Mesenchymal stem cell (in vitro differentiated cells and primary cell): ENCODE results near the gene TRIM69.
A peak's percentile ranks its signal among the peaks of the same experiment; 100 is the strongest.

Experiments used
- DNase-seq: peaks from one replicate; pipeline ENCODE4 v3.0.0-alpha.2; 2013
- H2AFZ ChIP-seq: one replicate; pipeline ENCODE4 v1.6.1; 2013; ENCODE audit warnings: low read depth, mild to moderate bottlenecking, control low read depth, inconsistent platforms, low read length, moderate library complexity
- H2AK5ac ChIP-seq: 2 replicates; pipeline ENCODE4 v1.6.1; 2013; ENCODE audit warnings: low read length, moderate library complexity, mild to moderate bottlenecking, inconsistent platforms; ENCODE audit not compliant: severe bottlenecking
- H2BK120ac ChIP-seq: one replicate; pipeline ENCODE4 v1.6.1; 2013; ENCODE audit warnings: low read depth, mild to moderate bottlenecking, inconsistent platforms, low read length, moderate library complexity
- H2BK12ac ChIP-seq, 2 experiments: one replicate each; pipeline ENCODE4 v1.6.1; 2013; ENCODE audit warnings: inconsistent platforms in 2 of 2, low read length in 2 of 2, mild to moderate bottlenecking in 2 of 2, moderate library complexity in 2 of 2, control low read depth in 1 of 2
- H2BK15ac ChIP-seq: one replicate; pipeline ENCODE4 v1.6.1; 2013; ENCODE audit warnings: mild to moderate bottlenecking, low read depth, inconsistent platforms; ENCODE audit not compliant: poor library complexity, severe bottlenecking
- H2BK5ac ChIP-seq: 2 replicates; pipeline ENCODE4 v1.6.1; 2013; ENCODE audit warnings: low read depth, mild to moderate bottlenecking, low read length, control low read depth, inconsistent platforms; ENCODE audit not compliant: poor library complexity, severe bottlenecking
- H3K14ac ChIP-seq, 2 experiments: one replicate each; pipeline ENCODE4 v1.6.1; 2013; ENCODE audit warnings: inconsistent platforms in 2 of 2, low read length in 2 of 2, control low read depth in 1 of 2, mild to moderate bottlenecking in 1 of 2, moderate library complexity in 1 of 2
- H3K18ac ChIP-seq, 2 experiments: one replicate each; pipeline ENCODE4 v1.6.1; 2013; ENCODE audit warnings: inconsistent platforms in 2 of 2, low read length in 2 of 2, control low read depth in 1 of 2, low read depth in 1 of 2, mild to moderate bottlenecking in 1 of 2
- H3K23ac ChIP-seq, 2 experiments: one replicate each; pipeline ENCODE4 v1.6.1; 2013; ENCODE audit warnings: inconsistent platforms in 2 of 2, low read length in 2 of 2, mild to moderate bottlenecking in 2 of 2, moderate library complexity in 2 of 2, control low read depth in 1 of 2
- H3K27ac ChIP-seq: 2 replicates; pipeline ENCODE4 v1.5.1; 2013; ENCODE audit warnings: mild to moderate bottlenecking, moderate library complexity, low read length, control low read depth, inconsistent platforms; ENCODE audit not compliant: poor library complexity, severe bottlenecking
- H3K27me3 ChIP-seq, 2 experiments: 2 replicates each; pipeline versions ENCODE4 v1.6.1 to v1.7.0; 2013; ENCODE audit warnings: low read length in 2 of 2, mild to moderate bottlenecking in 2 of 2, moderate library complexity in 2 of 2, control low read depth in 1 of 2, inconsistent platforms in 1 of 2; ENCODE audit not compliant: control insufficient read depth in 1 of 2, insufficient read depth in 1 of 2
- H3K36me3 ChIP-seq, 2 experiments: 2 replicates each; pipeline versions ENCODE4 v1.6.1 to v1.7.0; 2013; ENCODE audit warnings: low read length in 2 of 2, control low read depth in 1 of 2, inconsistent platforms in 1 of 2, low read depth in 1 of 2, mild to moderate bottlenecking in 1 of 2; ENCODE audit not compliant: insufficient read depth in 2 of 2, control insufficient read depth in 1 of 2
- H3K4ac ChIP-seq, 2 experiments: one replicate each; pipeline ENCODE4 v1.6.1; 2013; ENCODE audit warnings: inconsistent platforms in 2 of 2, low read length in 2 of 2, mild to moderate bottlenecking in 2 of 2, moderate library complexity in 2 of 2, control low read depth in 1 of 2, low read depth in 1 of 2
- H3K4me1 ChIP-seq: 2 replicates; pipeline ENCODE4 v1.6.1; 2013; ENCODE audit warnings: low read depth, low read length, control low read depth; ENCODE audit not compliant: control insufficient read depth, insufficient read depth
- H3K4me2 ChIP-seq: 2 replicates; pipeline ENCODE4 v1.6.1; 2013; ENCODE audit warnings: low read length, mild to moderate bottlenecking, inconsistent platforms; ENCODE audit not compliant: poor library complexity, severe bottlenecking
- H3K4me3 ChIP-seq, 2 experiments: 2 replicates each; pipeline versions ENCODE4 v1.5.1 to v1.7.0; 2013; ENCODE audit warnings: low read length in 2 of 2, mild to moderate bottlenecking in 2 of 2, control low read depth in 1 of 2, low read depth in 1 of 2; ENCODE audit not compliant: insufficient read depth in 1 of 2
- H3K79me1 ChIP-seq: replicated peaks from 2 replicates; pipeline ENCODE4 v1.6.1; 2013; ENCODE audit warnings: mild to moderate bottlenecking, control low read depth, low read length, inconsistent platforms; ENCODE audit not compliant: poor library complexity, severe bottlenecking
- H3K9ac ChIP-seq: 2 replicates; pipeline ENCODE4 v1.7.0; 2013; ENCODE audit warnings: mild to moderate bottlenecking, low read length, moderate library complexity
- H3K9me3 ChIP-seq: 2 replicates; pipeline ENCODE4 v1.7.0; 2013; ENCODE audit warnings: mild to moderate bottlenecking, low read length; ENCODE audit not compliant: control insufficient read depth
- H4K8ac ChIP-seq: one replicate; pipeline ENCODE4 v1.6.1; 2013; ENCODE audit warnings: inconsistent platforms, mild to moderate bottlenecking, low read length, moderate library complexity
- H4K91ac ChIP-seq: one replicate; pipeline ENCODE4 v1.6.1; 2013; ENCODE audit warnings: mild to moderate bottlenecking, low read length, inconsistent platforms
- WGBS: methylation state at CpG from one replicate; pipeline ENCODE4 v1.1.7; 2013; ENCODE audit warnings: mixed read lengths; 5-methylcytosine and 5-hydroxymethylcytosine counted together

The TRIM69 gene

GRCh38 chr15:44712346-44713005, 23.9 kb upstream of the TRIM69 start:
- Histone ChIP-seq H3K79me1 (peaks cover 12% of the 10 kb centered on the region), H2BK12ac (no peak overlapping the region), H2BK120ac (no peak overlapping the region), H2BK5ac (peak overlapping the region; percentile 1), H2BK15ac (no peak overlapping the region), H3K4me2 (peak overlapping the region; percentile 87), H4K8ac (no peak overlapping the region), H3K36me3 (peaks cover 7 to 36% of the 10 kb centered on the region in 2 experiments), H3K4ac (no peak overlapping the region), H3K9me3 (no peaks in the 10 kb centered on the region), H3K14ac (no peak overlapping the region), H3K4me3 (peak overlapping the region; percentile 43 to 86), H3K27ac (peak overlapping the region; percentile 32), H3K9ac (peak overlapping the region; percentile 99), H3K4me1 (peaks cover 3% of the 10 kb centered on the region), H3K18ac (peak overlapping the region in 1 of 2 experiments; percentile 48), H3K27me3 (no peaks in the 10 kb centered on the region), H4K91ac (no peak overlapping the region), H2AK5ac (no peak overlapping the region), H3K23ac (no peak overlapping the region), H2AFZ (no peak overlapping the region)
- 33% methylated on average over 24 of the region's 24 CpGs for WGBS
- DNase-seq: peak; percentile 92

- H3K36me3 ChIP-seq: peaks cover 7 to 44% of the 10 kb centered on the region in 2 experiments
- H3K4me1 ChIP-seq: peaks cover 3% of the 10 kb centered on the region
- H2BK120ac ChIP-seq: no peak overlapping the region
- no peaks in the 10 kb centered on the region for H3K9me3 ChIP-seq
- WGBS: 100% methylated on average over 1 of the region's 5 CpGs
- no peak overlapping the region for H3K27ac ChIP-seq
- H3K27me3 ChIP-seq: no peaks in the 10 kb centered on the region
- DNase-seq: peak; percentile 71
- H3K4me2 ChIP-seq: peak overlapping the region; percentile 87
- H3K79me1 ChIP-seq: peaks cover 12% of the 10 kb centered on the region
- peak overlapping the region in 1 of 2 experiments; percentile 86 for H3K4me3 ChIP-seq
- no peak overlapping the region for H2AFZ ChIP-seq
- peak overlapping the region; percentile 99 for H3K9ac ChIP-seq
- H3K18ac ChIP-seq: no peak overlapping the region
- no peak overlapping the region for H4K91ac ChIP-seq
- H3K4ac ChIP-seq: no peak overlapping the region
- H2BK15ac ChIP-seq: no peak overlapping the region
- no peak overlapping the region for H4K8ac ChIP-seq
- H3K23ac ChIP-seq: no peak overlapping the region
- H3K14ac ChIP-seq: no peak overlapping the region
- no peak overlapping the region for H2BK5ac ChIP-seq
- no peak overlapping the region for H2BK12ac ChIP-seq
- no peak overlapping the region for H2AK5ac ChIP-seq
Measured at GRCh38 chr15:44713006-44713966, 23.0 kb upstream of the TRIM69 start.

DNA sequence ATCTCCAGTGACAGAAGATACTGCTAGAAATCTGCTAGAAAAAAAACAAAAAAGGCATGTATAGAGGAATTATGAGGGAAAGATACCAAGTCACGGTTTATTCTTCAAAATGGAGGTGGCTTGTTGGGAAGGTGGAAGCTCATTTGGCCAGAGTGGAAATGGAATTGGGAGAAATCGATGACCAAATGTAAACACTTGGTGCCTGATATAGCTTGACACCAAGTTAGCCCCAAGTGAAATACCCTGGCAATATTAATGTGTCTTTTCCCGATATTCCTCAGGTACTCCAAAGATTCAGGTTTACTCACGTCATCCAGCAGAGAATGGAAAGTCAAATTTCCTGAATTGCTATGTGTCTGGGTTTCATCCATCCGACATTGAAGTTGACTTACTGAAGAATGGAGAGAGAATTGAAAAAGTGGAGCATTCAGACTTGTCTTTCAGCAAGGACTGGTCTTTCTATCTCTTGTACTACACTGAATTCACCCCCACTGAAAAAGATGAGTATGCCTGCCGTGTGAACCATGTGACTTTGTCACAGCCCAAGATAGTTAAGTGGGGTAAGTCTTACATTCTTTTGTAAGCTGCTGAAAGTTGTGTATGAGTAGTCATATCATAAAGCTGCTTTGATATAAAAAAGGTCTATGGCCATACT, 21.1 kb upstream of the TRIM69 start:
- Histone ChIP-seq H3K4ac (no peak overlapping the region), H3K4me1 (peaks cover 3% of the 10 kb centered on the region)
- 95% methylated on average over 6 of the region's 6 CpGs for WGBS

More for the DNA sequence above, 21.1 kb upstream of the TRIM69 start:
- H3K4me2 ChIP-seq: no peak overlapping the region
- H4K8ac ChIP-seq: no peak overlapping the region
- H3K9me3 ChIP-seq: no peaks in the 10 kb centered on the region
- H2BK120ac ChIP-seq: no peak overlapping the region
- no peak overlapping the region for H4K91ac ChIP-seq
- H2AFZ ChIP-seq: no peak overlapping the region
- no peaks in the 10 kb centered on the region for H3K27me3 ChIP-seq
- H2BK5ac ChIP-seq: no peak overlapping the region
- H2AK5ac ChIP-seq: no peak overlapping the region
- H3K14ac ChIP-seq: no peak overlapping the region
- H3K36me3 ChIP-seq: peaks cover 7 to 59% of the 10 kb centered on the region in 2 experiments
- H3K79me1 ChIP-seq: peaks cover 10% of the 10 kb centered on the region
- no peak overlapping the region for H3K18ac ChIP-seq
- no peak for DNase-seq
- no peak overlapping the region for H2BK12ac ChIP-seq
- H3K23ac ChIP-seq: no peak overlapping the region
- no peak overlapping the region for H2BK15ac ChIP-seq
- H3K4me3 ChIP-seq: peak overlapping the region in 1 of 2 experiments; percentile 43
- peak overlapping the region; percentile 41 for H3K9ac ChIP-seq
- no peak overlapping the region for H3K27ac ChIP-seq
